HEK293 (cell line): ENCODE data around the gene KDSR.

ENCODE experiments used
- CTCF ChIA-PET: fragments of 350-600 bp; formaldehyde crosslinking; extraction: SDS; loops from one replicate; lab custom pipeline; 2021; ENCODE audit warnings: antibody characterized with exemption; lab: Yijun Ruan, JAX
- POLR2A ChIA-PET: fragments of 300-600 bp; formaldehyde crosslinking; extraction: SDS; loops from one replicate; lab custom pipeline; 2020; ENCODE audit warnings: antibody characterized with exemption, inconsistent platforms; lab: Yijun Ruan, JAX
- H3K27ac ChIP-seq: fragments of 200-500 bp; sonication (Bioruptor generic); 2 replicates; pipeline ENCODE4 v1.5.1; 2014; ENCODE audit warnings: low read depth, low read length, control low read depth, inconsistent platforms; ENCODE audit errors: extremely low read depth
- H3K36me3 ChIP-seq, 2 experiments: fragments of 200-500 bp in 1 of 2; sonication (Bioruptor generic) in 1 of 2; 1 replicate in 1 of 2; 2 replicates in 1 of 2; pipeline ENCODE4 v1.5.1; 2014 to 2017; ENCODE audit warnings: inconsistent platforms in 2 of 2, low read length in 2 of 2; ENCODE audit not compliant: control insufficient read depth in 2 of 2, insufficient read depth in 1 of 2
- H3K4me1 ChIP-seq: fragments of 200-500 bp; sonication (Bioruptor generic); 2 replicates; pipeline ENCODE4 v1.5.1; 2014; ENCODE audit warnings: mild to moderate bottlenecking, low read length, inconsistent platforms; ENCODE audit not compliant: control insufficient read depth, insufficient read depth
- H3K4me3 ChIP-seq: 2 replicates; pipeline ENCODE4 v1.5.1; 2011; ENCODE audit warnings: low read depth, mild to moderate bottlenecking, control low read depth, low read length, moderate library complexity
- H3K9me3 ChIP-seq: fragments of 200-500 bp; sonication (Bioruptor generic); 2 replicates; pipeline ENCODE4 v1.5.1; 2014; ENCODE audit warnings: low read depth, low read length, inconsistent platforms; ENCODE audit not compliant: control insufficient read depth, insufficient read depth
- HIC1 ChIP-seq: fragments of 450-650 bp; formaldehyde crosslinking; IDR thresholded peaks from 2 replicates; pipeline ENCODE4 v1.5.1; 2016; ENCODE audit warnings: missing biosample characterization, missing genetic modification characterization
- KLF7 ChIP-seq: fragments of 450-650 bp; formaldehyde crosslinking; IDR thresholded peaks from 2 replicates; pipeline ENCODE4 v1.5.1; 2016; ENCODE audit warnings: missing biosample characterization, missing genetic modification characterization, borderline replicate concordance
- MZF1 ChIP-seq: fragments of 450-650 bp; formaldehyde crosslinking; IDR thresholded peaks from 2 replicates; pipeline ENCODE4 v1.5.1; 2017; ENCODE audit warnings: missing biosample characterization, missing genetic modification characterization, borderline replicate concordance
- OSR2 ChIP-seq: fragments of 450-650 bp; formaldehyde crosslinking; IDR thresholded peaks from 2 replicates; pipeline ENCODE4 v1.5.1; 2016; ENCODE audit warnings: missing biosample characterization, missing genetic modification characterization
- RBAK ChIP-seq: fragments of 450-650 bp; formaldehyde crosslinking; IDR thresholded peaks from 2 replicates; pipeline ENCODE4 v1.5.1; 2016; ENCODE audit warnings: missing biosample characterization, missing genetic modification characterization
- SALL2 ChIP-seq: fragments of 450-650 bp; formaldehyde crosslinking; IDR thresholded peaks from 2 replicates; pipeline ENCODE4 v1.5.0; 2017; ENCODE audit warnings: missing biosample characterization, mild to moderate bottlenecking, missing genetic modification characterization, borderline replicate concordance
- SETDB1 ChIP-seq: IDR thresholded peaks from one replicate; pipeline ENCODE4 v1.6.1; 2017; ENCODE audit warnings: mild to moderate bottlenecking, low read length, moderate library complexity, mixed read lengths; ENCODE audit not compliant: insufficient read length
- ZBTB10 ChIP-seq: fragments of 450-650 bp; formaldehyde crosslinking; IDR thresholded peaks from 2 replicates; pipeline ENCODE4 v1.5.1; 2016; ENCODE audit warnings: missing biosample characterization, missing genetic modification characterization
- ZFP37 ChIP-seq: fragments of 450-650 bp; formaldehyde crosslinking; IDR thresholded peaks from 2 replicates; pipeline ENCODE4 v1.5.1; 2016; ENCODE audit warnings: missing biosample characterization, missing genetic modification characterization
- ZNF174 ChIP-seq: fragments of 450-650 bp; formaldehyde crosslinking; IDR thresholded peaks from 2 replicates; pipeline ENCODE4 v1.5.0; 2017; ENCODE audit warnings: missing biosample characterization, mild to moderate bottlenecking, missing genetic modification characterization
- ZNF2 ChIP-seq: fragments of 450-650 bp; formaldehyde crosslinking; IDR thresholded peaks from 2 replicates; pipeline ENCODE4 v1.5.1; 2016; ENCODE audit warnings: missing biosample characterization, missing genetic modification characterization
- ZNF341 ChIP-seq: fragments of 450-650 bp; formaldehyde crosslinking; IDR thresholded peaks from 2 replicates; pipeline ENCODE4; 2016; ENCODE audit warnings: low read depth, missing biosample characterization, missing genetic modification characterization
- ZNF48 ChIP-seq: fragments of 450-650 bp; formaldehyde crosslinking; IDR thresholded peaks from 2 replicates; pipeline ENCODE4 v1.5.1; 2016; ENCODE audit warnings: missing biosample characterization, missing genetic modification characterization
- ZNF623 ChIP-seq: fragments of 450-650 bp; formaldehyde crosslinking; IDR thresholded peaks from 2 replicates; pipeline ENCODE4 v1.5.1; 2016; ENCODE audit warnings: missing biosample characterization, missing genetic modification characterization
- ZNF664 ChIP-seq: fragments of 450-650 bp; formaldehyde crosslinking; IDR thresholded peaks from 2 replicates; pipeline ENCODE4 v1.5.1; 2016; ENCODE audit warnings: missing biosample characterization, missing genetic modification characterization
- ZNF76 ChIP-seq: fragments of 450-650 bp; formaldehyde crosslinking; IDR thresholded peaks from 2 replicates; pipeline ENCODE4; 2016; ENCODE audit warnings: low read depth, missing biosample characterization, missing genetic modification characterization, borderline replicate concordance
- TF ChIP-seq, protein P1 (sequence below): fragments of 450-650 bp; formaldehyde crosslinking; IDR thresholded peaks from 2 replicates; pipeline ENCODE4 v1.5.1; 2016; ENCODE audit warnings: missing biosample characterization, missing genetic modification characterization
- TF ChIP-seq, protein P2 (sequence below): fragments of 450-650 bp; formaldehyde crosslinking; IDR thresholded peaks from 2 replicates; pipeline ENCODE4 v1.5.1; 2016; ENCODE audit warnings: missing biosample characterization, missing genetic modification characterization

KDSR gene

GRCh38 chr18:63309422-63309821 is 57.6 kb downstream of the KDSR start (continued):
- TF ChIP-seq ZNF76 (tag by site-specific recombination) = no peak
- no peak for TF ChIP-seq RBAK (tag by site-specific recombination)
- no peak for TF ChIP-seq ZNF48
- TF ChIP-seq ZFP37 (tag by site-specific recombination) = no peak
- TF ChIP-seq ZNF664 (tag by site-specific recombination) = no peak

- POLR2A ChIA-PET = no interaction called here
- H3K36me3 ChIP-seq = no peaks in the 10 kb centered on the region
- CTCF ChIA-PET = interaction anchor here (1.0 to 3.4 kb wide), 2 partner anchors 8 to 10 kb away, joined by 5 to 23 read pairs; no protein-coding TSS in a partner anchor
- TF ChIP-seq OSR2 (tag by site-specific recombination) (no peak), ZNF174 (tag by site-specific recombination) (no peak), RBAK (tag by site-specific recombination) (no peak), ZBTB10 (no peak), MZF1 (no peak), ZNF341 (tag by site-specific recombination) (no peak), SALL2 (no peak), ZNF2 (no peak), HIC1 (tag by site-specific recombination) (no peak), KLF7 (no peak), SETDB1 (no peak), ZNF623 (no peak)
- TF ChIP-seq, protein P1, sequence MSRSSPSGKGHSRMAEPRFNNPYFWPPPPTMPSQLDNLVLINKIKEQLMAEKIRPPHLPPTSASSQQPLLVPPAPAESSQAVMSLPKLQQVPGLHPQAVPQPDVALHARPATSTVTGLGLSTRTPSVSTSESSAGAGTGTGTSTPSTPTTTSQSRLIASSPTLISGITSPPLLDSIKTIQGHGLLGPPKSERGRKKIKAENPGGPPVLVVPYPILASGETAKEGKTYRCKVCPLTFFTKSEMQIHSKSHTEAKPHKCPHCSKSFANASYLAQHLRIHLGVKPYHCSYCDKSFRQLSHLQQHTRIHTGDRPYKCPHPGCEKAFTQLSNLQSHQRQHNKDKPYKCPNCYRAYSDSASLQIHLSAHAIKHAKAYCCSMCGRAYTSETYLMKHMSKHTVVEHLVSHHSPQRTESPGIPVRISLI (tag by site-specific recombination) = no peak
- TF ChIP-seq, protein P2, sequence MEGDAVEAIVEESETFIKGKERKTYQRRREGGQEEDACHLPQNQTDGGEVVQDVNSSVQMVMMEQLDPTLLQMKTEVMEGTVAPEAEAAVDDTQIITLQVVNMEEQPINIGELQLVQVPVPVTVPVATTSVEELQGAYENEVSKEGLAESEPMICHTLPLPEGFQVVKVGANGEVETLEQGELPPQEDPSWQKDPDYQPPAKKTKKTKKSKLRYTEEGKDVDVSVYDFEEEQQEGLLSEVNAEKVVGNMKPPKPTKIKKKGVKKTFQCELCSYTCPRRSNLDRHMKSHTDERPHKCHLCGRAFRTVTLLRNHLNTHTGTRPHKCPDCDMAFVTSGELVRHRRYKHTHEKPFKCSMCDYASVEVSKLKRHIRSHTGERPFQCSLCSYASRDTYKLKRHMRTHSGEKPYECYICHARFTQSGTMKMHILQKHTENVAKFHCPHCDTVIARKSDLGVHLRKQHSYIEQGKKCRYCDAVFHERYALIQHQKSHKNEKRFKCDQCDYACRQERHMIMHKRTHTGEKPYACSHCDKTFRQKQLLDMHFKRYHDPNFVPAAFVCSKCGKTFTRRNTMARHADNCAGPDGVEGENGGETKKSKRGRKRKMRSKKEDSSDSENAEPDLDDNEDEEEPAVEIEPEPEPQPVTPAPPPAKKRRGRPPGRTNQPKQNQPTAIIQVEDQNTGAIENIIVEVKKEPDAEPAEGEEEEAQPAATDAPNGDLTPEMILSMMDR (tag by site-specific recombination) = no peak
- H3K9me3 ChIP-seq = no peaks in the 10 kb centered on the region
- H3K4me1 ChIP-seq = peaks cover 9% of the 10 kb centered on the region
- no peak overlapping the region for H3K4me3 ChIP-seq
- H3K27ac ChIP-seq = no peak overlapping the region
These were observed 59.3 kb downstream of the KDSR start for GRCh38 chr18:63307551-63308200.
